Osteoblast (primary cell): Measurements from ENCODE around the gene SHB. TPM values are rescaled to one million over a fixed set of nuclear protein-coding genes. Genes with fewer than 3 reads are reported as not detected.

Experiments
- DNase-seq: peaks from one replicate; pipeline ENCODE4 v3.0.0; 2011; ENCODE audit warnings: low spot score, mixed read lengths; ENCODE audit not compliant: insufficient read length; ENCODE audit errors: missing footprints
- H2AFZ ChIP-seq: 2 replicates; pipeline ENCODE4 v1.6.0; 2011; ENCODE audit warnings: mild to moderate bottlenecking, low read length
- H3K27ac ChIP-seq: 2 replicates; pipeline ENCODE4 v1.5.1; 2011; ENCODE audit warnings: mild to moderate bottlenecking, low read depth, low read length, moderate library complexity
- H3K27me3 ChIP-seq: 2 replicates; pipeline ENCODE4 v1.6.0; 2012; ENCODE audit warnings: mild to moderate bottlenecking, control low read depth, inconsistent platforms, low read length, moderate library complexity; ENCODE audit not compliant: insufficient read depth
- H3K36me3 ChIP-seq: 2 replicates; pipeline ENCODE4 v1.5.1; 2011; ENCODE audit warnings: mild to moderate bottlenecking, low read length, control low read depth, moderate library complexity; ENCODE audit not compliant: insufficient read depth
- H3K4me1 ChIP-seq: 2 replicates; pipeline ENCODE4 v1.5.1; 2011; ENCODE audit warnings: mild to moderate bottlenecking, low read length, control low read depth, moderate library complexity; ENCODE audit not compliant: insufficient read depth
- H3K4me2 ChIP-seq: 2 replicates; pipeline ENCODE4 v1.6.0; 2011; ENCODE audit warnings: mild to moderate bottlenecking, low read length; ENCODE audit not compliant: insufficient read depth
- H3K4me3 ChIP-seq: fragments of 200-600 bp; sonication (generic); 3 replicates; pipeline ENCODE4 v1.5.1; 2012; ENCODE audit warnings: mild to moderate bottlenecking, low read length, inconsistent platforms; ENCODE audit not compliant: insufficient read depth
- H3K79me2 ChIP-seq: 2 replicates; pipeline ENCODE4 v1.6.0; 2012; ENCODE audit warnings: mild to moderate bottlenecking, low read length, control low read depth, inconsistent platforms; ENCODE audit not compliant: insufficient read depth
- H3K9me3 ChIP-seq: 2 replicates; pipeline ENCODE4 v1.5.1; 2011; ENCODE audit warnings: low read depth, low read length, control low read depth
- H4K20me1 ChIP-seq: 2 replicates; pipeline ENCODE4 v1.6.0; 2012; ENCODE audit warnings: mild to moderate bottlenecking, low read length, control low read depth; ENCODE audit not compliant: insufficient read depth
- total RNA-seq: library from RNA; depleted of rRNA; stranded (reverse); fragments of >200 nt; gene quantifications from 2 replicates; pipeline ENCODE4 v1.2.3, GENCODE V29; 2012
- TF ChIP-seq, protein P1 (sequence below): IDR thresholded peaks from 2 replicates; pipeline ENCODE4 v1.5.1; 2011; ENCODE audit warnings: mild to moderate bottlenecking, low read depth, low read length, moderate library complexity; ENCODE audit errors: extremely low read depth

SHB gene
- total RNA-seq, 1 donor, result 9.4 TPM

DNA sequence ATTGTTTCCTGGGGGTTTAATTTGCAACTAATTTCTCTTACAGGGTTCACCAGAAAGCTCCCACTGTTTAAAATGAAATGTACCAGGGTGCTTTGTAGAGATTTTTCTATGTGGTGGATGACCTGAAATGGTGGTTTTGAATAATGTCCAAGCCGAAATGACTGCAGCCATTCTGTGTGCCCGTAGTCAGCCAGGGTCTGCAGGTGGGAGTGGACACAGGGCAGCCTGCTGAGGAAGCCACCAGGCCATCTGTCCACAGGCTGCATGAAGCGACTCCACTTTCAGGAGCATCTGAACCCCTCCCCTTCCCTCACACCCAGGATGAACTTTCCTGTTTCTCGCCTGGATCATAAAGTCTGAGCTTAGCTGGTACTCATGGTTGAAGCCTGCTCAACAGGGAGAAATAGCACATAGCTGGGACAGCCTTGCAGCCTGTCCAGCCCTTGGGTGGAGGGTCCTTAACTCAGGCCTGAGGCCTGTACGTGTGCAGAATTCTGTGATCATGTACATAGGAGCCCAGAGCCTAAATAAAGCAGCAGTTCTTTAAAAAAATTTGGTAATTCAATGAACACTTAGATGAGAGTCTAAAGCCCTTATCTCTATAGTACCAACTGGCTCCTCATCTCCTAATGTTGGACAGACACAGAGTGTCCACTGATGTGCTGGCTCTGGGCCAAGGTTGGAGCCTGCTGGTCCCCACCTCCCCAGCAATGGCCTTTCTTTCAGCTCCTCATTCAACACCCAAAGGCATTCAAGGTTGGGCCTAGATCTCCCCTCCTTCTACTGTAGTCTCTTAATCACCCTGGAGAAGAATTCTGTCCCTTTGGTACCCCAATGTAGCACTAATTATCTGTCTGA, 72.8 kb downstream of the SHB start:
- H3K4me3 ChIP-seq, result no peak overlapping the region
- H3K79me2 ChIP-seq, result peaks cover 47% of the 10 kb centered on the region
- H3K9me3 ChIP-seq, result no peaks in the 10 kb centered on the region
- H2AFZ ChIP-seq, result no peak overlapping the region
- no peak overlapping the region for H3K4me2 ChIP-seq
- peak overlapping the region; percentile 26 for H3K27ac ChIP-seq
- DNase-seq, result no peak
- no peaks in the 10 kb centered on the region for H3K27me3 ChIP-seq
- TF ChIP-seq, protein P1, sequence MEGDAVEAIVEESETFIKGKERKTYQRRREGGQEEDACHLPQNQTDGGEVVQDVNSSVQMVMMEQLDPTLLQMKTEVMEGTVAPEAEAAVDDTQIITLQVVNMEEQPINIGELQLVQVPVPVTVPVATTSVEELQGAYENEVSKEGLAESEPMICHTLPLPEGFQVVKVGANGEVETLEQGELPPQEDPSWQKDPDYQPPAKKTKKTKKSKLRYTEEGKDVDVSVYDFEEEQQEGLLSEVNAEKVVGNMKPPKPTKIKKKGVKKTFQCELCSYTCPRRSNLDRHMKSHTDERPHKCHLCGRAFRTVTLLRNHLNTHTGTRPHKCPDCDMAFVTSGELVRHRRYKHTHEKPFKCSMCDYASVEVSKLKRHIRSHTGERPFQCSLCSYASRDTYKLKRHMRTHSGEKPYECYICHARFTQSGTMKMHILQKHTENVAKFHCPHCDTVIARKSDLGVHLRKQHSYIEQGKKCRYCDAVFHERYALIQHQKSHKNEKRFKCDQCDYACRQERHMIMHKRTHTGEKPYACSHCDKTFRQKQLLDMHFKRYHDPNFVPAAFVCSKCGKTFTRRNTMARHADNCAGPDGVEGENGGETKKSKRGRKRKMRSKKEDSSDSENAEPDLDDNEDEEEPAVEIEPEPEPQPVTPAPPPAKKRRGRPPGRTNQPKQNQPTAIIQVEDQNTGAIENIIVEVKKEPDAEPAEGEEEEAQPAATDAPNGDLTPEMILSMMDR, result no peak
- H4K20me1 ChIP-seq, result peaks cover 19% of the 10 kb centered on the region
- peaks cover 2% of the 10 kb centered on the region for H3K36me3 ChIP-seq
- peaks cover 32% of the 10 kb centered on the region for H3K4me1 ChIP-seq

DNA sequence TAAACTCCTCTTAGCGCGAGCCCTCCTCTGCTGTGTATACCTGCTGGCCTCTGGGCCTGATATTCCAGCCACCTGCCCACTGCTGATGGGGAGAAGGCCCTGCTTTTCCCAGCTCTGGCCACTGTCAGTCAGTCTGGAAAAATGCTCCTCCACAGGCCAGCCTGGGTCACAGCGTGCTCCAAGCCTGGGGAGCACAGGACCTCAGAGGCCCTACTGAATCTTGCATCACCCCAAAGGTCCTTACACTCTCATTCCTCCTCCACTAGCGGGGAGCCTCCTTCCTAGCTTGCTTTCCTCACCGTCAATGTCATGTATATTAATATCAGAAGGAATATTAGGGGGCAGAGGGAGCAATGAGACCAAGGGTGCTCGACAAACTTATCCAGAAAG, 73.7 kb downstream of the SHB start:
- Histone ChIP-seq H3K4me3 (no peak overlapping the region), H3K27ac (peak overlapping the region; percentile 65), H3K4me1 (peaks cover 32% of the 10 kb centered on the region), H3K36me3 (no peaks in the 10 kb centered on the region), H2AFZ (no peak overlapping the region), H3K9me3 (no peaks in the 10 kb centered on the region), H4K20me1 (peaks cover 19% of the 10 kb centered on the region), H3K4me2 (no peak overlapping the region), H3K79me2 (peaks cover 50% of the 10 kb centered on the region), H3K27me3 (no peaks in the 10 kb centered on the region)
- DNase-seq, result peak; percentile 76
- TF ChIP-seq, protein P1, result no peak

DNA sequence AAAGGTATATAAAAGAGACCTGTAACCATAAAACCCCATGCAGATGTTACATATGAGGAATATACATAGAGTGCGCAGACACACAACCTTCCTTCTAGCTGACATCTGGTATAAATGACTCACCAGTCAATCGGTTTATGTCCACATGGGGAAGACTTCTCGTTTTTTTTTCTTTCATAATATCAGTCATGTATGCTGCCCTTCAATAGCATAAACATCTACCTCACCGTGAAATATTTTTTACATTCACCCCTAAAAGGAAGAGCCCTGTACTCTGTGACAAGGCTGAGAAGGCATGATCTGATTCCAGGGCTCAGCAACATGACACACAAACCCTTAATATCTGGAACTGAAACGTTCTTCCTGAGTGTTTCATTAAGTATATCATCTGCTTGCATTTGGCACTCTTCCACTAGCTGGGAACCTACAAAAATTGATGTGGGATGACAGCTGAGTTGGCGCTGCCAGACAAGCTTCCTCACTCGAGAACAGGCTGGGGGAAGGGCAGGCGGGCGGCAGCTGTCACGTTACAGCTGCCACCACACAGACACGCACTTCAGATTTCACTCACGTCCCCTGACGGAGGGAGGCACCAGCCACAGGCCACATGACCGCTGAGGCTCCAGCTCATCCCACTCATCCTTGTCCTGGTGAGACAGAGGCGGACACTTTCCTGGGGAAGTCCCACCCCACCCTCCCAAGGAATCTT, 74.2 kb downstream of the SHB start:
- peak overlapping the region; percentile 65 for H3K27ac ChIP-seq
- H3K4me1 ChIP-seq, result peaks cover 29% of the 10 kb centered on the region
- peaks cover 55% of the 10 kb centered on the region for H3K79me2 ChIP-seq
- no peak overlapping the region for H2AFZ ChIP-seq
- H3K9me3 ChIP-seq, result no peaks in the 10 kb centered on the region
- peaks cover 19% of the 10 kb centered on the region for H4K20me1 ChIP-seq
- peak overlapping the region; percentile 56 for H3K4me2 ChIP-seq
- H3K4me3 ChIP-seq, result peak overlapping the region; percentile 19
- TF ChIP-seq, protein P1, result peak; percentile 6
- DNase-seq, result peak; percentile 93
- H3K36me3 ChIP-seq, result peaks cover 4% of the 10 kb centered on the region
- H3K27me3 ChIP-seq, result no peaks in the 10 kb centered on the region

DNA sequence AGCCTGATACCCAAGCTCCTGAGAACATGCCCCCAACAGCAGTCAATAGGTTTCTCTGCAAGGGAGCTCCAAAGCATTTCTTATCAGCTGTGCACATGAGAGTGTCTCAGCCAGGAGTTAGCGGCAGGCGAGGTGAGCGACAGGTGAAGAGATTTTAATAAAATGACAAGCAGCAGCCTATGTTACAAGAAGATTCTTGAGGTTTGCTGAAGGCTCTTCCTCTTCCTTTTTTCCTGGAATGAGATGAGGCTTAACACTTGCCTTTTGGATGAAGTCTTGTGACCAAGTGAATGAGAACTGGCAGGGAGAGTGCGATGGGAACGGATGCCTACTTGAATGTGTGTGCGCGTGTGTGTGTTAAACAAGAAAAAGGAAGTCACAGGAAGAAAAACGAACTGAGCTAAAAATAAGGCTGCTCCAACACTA, 76.1 kb downstream of the SHB start:
- no peak overlapping the region for H3K27ac ChIP-seq
- H2AFZ ChIP-seq, result no peak overlapping the region
- no peaks in the 10 kb centered on the region for H3K27me3 ChIP-seq
- H3K4me3 ChIP-seq, result no peak overlapping the region
- peaks cover 68% of the 10 kb centered on the region for H3K79me2 ChIP-seq
- H3K36me3 ChIP-seq, result peaks cover 10% of the 10 kb centered on the region
- no peaks in the 10 kb centered on the region for H3K9me3 ChIP-seq
- H3K4me2 ChIP-seq, result no peak overlapping the region
- H3K4me1 ChIP-seq, result peaks cover 15% of the 10 kb centered on the region
- peaks cover 26% of the 10 kb centered on the region for H4K20me1 ChIP-seq
- TF ChIP-seq, protein P1, result no peak
- no peak for DNase-seq
